A549 treated with Mapracorat at 1 μM for 4 hours (cell line): ENCODE data around the gene NKRF. TPM values are rescaled to one million over a fixed set of nuclear protein-coding genes. Genes with fewer than 3 reads are reported as not detected.

Experiments
- total RNA-seq: library from RNA; stranded (reverse); fragments of 200-300 nt; extraction: Qiagen RNA extraction; gene quantifications from 5 replicates; pipeline ENCODE4 v1.2.3, GENCODE V29; 2022

NKRF gene
- 16.8 to 18.7 TPM (median 17.0 TPM) in 5 replicates for total RNA-seq

DNA sequence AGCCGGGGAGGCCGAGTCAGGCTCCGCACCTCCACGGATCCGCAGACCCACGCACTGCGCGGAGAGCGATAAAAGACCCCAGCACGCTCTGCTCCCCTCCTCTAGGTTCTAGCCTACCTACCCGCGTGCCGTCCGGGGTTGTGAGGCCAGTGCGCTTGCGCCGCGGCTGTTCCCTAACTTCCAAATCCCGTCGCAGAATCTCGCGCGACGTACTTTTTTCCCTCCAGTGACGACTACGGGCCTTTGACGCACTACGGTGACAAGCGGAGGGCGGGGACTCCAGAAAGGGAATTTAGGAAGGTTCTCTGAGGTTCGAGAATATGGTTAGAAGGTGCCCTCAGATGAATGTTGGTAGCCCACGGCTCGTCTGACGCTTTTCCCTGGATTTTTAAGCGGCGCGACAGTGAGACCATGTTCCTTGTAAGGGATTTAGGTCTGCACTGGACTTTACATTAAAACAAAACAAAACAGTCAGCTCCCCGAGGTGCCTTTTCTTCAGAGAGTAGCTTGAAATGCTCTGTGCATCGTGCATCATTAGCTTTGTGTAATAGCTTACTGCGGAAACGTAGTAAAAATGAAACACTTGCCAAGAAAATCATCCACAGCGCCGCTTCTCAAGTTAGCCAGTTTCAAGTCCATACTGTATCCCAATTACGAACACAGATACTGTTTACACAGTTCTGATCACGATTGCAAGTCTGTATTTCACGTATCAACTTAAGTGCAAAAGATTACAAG, at the start of gene NKRF:
TSS of gene NKRF (minus strand) at position 145 of the 738 bp plus-strand sequence.

DNA sequence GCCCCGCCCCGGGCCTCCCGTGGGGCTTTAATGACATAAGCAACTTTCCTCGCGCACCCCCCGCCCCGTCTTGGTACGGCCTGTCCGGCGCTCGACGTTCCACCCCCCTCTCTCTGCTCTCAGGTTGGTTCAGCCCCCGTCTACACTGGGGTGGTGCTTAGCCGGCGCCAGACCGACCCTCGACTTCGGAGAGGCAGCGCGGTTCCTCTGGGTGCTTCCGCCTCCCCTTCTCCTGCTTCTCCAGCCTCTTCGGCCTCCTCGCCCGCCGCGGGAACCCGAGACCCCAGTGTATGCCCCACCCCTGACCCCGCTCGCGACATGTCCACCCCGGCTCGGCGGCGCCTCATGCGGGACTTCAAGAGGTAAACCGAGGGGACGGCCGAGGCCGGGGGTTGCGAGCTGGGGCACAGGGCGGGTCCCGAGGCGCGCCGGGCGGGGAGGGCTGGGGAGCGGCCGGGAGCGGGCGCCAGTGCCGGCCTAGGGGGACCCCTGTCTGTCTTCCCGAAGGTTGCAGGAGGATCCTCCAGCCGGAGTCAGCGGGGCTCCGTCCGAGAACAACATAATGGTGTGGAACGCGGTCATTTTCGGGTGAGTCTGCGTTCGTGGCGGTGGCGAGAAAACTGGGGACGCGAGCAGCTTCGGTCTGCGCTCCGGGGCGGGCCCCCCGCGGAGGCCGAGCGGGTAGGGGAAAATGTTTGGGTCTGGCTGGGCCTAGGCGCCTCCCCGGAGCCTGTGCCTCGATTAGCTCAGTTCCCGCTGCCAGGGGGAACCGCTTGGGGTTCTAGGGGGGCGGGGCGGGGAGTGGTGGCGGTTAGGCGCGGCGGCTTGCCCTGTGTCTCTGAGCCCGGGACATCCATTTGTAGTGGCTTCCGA, 31.6 kb downstream of the NKRF start, which contains the start of gene UBE2A:
TSS of gene UBE2A (plus strand) at position 170 of the 873 bp plus-strand sequence. CDS start at position 319, 149 bp downstream.

GRCh38 chrX:119565107-119565663, 41.0 kb downstream of the NKRF start, which contains the start of gene STEEP1:
Gene STEEP1 (minus strand): TSS chrX:119565409. CDS start chrX:119565355, 54 bp downstream.

Other genes with a start within 250 kb of the NKRF start
- gene SLC25A43, start 207.1 kb downstream of the NKRF start, total RNA-seq: 25.8 to 32.0 TPM (median 30.4 TPM) in 5 replicates
- 722 to 776 TPM (median 767 TPM) in 5 replicates for gene SLC25A5, start 138.0 kb downstream of the NKRF start, total RNA-seq
- gene STEEP1, start 41.0 kb downstream of the NKRF start, total RNA-seq: 30.6 to 40.8 TPM (median 30.8 TPM) in 5 replicates
- gene UBE2A, start 31.9 kb downstream of the NKRF start, total RNA-seq: 133 to 145 TPM (median 142 TPM) in 5 replicates
- 9.6 to 12.6 TPM (median 10.9 TPM) in 5 replicates for gene SEPTIN6, start 86.7 kb upstream of the NKRF start, total RNA-seq
- 0.15 to 0.19 TPM in 2 of 5 replicates, not detected in the others for gene SOWAHD, start 152.2 kb upstream of the NKRF start, total RNA-seq
- 3,384 to 5,279 TPM (median 3,551 TPM) in 5 replicates for gene RPL39, start 185.2 kb upstream of the NKRF start, total RNA-seq
- gene UPF3B, start 246.5 kb upstream of the NKRF start, total RNA-seq: 17.3 to 23.5 TPM (median 18.9 TPM) in 5 replicates